HEK293T (cell line): ENCODE measurements around the gene FBXW7.

Experiments used
- FOXM1 ChIP-seq: fragments of 450-650 bp; IDR thresholded peaks from 2 replicates; pipeline ENCODE4 v1.6.1; 2017; ENCODE audit warnings: mild to moderate bottlenecking, borderline replicate concordance
- HDGF ChIP-seq: fragments of 450-650 bp; IDR thresholded peaks from 2 replicates; pipeline ENCODE4 v1.6.1; 2017; ENCODE audit warnings: antibody characterized with exemption, borderline replicate concordance
- LEF1 ChIP-seq: fragments of 450-650 bp; IDR thresholded peaks from 2 replicates; pipeline ENCODE4 v1.6.1; 2017; ENCODE audit warnings: mild to moderate bottlenecking, borderline replicate concordance
- SP1 ChIP-seq: fragments of 450-650 bp; IDR thresholded peaks from 2 replicates; pipeline ENCODE4 v1.6.1; 2017

- TF ChIP-seq FOXM1 (no peak), HDGF (no peak), LEF1 (no peak), SP1 (no peak)
These were observed 11.5 kb downstream of the FBXW7 start for GRCh38 chr4:152524427-152524826.
